ENCODE measurements around the gene FNDC3B.

The FNDC3B gene

GRCh38 chr3:172121981-172122380 is 82.6 kb downstream of the FNDC3B start:
- DNase-seq = no peak

DNA sequence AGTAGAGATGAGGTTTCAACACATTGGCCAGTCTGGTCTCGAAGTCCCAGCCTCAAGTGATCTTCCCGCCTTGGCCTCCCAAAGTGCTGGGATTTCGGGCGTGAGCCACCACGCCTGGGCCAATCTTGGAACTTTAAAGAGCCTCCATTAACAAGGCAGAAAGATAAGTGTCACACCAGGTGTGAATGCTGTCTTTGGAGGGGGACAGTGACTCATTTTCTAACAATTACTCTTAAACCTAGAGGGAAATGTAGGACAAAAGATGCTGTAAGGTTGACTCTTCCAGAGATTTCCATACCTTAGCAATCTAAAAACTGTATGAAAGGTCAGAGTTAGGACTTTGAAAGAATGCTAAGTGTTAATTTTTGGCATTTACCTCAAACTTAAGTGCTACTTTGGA is 84.9 kb downstream of the FNDC3B start:
- no peak for DNase-seq

GRCh38 chr3:172125053-172125452 is 85.7 kb downstream of the FNDC3B start:
- DNase-seq = no peak

DNA sequence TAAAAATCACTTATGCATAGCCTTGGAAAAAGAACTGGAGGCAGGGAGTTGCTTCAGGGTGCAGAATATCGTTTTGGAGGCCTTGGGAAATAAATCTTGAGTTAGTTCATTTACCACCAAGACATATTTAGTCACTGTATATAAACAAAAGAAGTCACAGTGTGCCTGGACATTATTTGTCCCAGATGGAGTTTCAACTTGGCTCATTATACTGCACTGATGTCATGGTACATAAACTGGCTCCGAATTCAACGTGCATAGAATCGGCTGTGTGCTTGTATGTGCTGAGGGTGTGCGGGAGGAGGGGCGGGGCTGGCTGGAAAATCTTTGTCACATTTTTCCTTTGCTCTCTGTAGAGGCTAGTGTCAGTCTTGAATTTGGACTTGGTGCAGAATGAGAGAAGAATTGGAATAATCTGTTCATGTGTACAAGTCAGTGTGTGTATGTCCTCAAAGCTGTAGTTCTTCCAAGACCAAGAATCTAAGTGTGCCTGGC is 86.6 kb downstream of the FNDC3B start:
- DNase-seq = no peak

- DNase-seq = no peak
Measured at GRCh38 chr3:172126741-172127140, 87.4 kb downstream of the FNDC3B start.

DNA sequence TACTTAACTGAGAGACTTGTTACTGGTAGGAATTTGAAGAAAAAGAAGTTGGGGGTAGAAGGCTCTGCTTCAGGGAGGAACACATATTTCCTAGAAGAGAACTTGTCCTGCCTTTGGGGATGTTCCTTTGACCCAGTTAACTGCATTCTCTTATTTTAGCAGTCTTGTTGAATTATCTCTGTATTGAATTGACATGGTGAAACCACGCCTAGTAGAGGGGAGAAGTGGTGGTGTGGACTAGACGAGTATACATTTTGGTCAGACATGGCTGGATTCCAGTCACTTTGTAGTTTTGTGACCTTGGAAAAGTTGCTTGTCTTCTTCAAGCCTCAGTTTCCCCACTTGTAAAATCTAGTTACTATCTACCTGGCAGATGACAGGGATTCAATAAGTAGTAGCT is 87.8 kb downstream of the FNDC3B start:
- no peak for DNase-seq

- no peak for DNase-seq
Measured at GRCh38 chr3:172127929-172128580, 88.7 kb downstream of the FNDC3B start.

DNA sequence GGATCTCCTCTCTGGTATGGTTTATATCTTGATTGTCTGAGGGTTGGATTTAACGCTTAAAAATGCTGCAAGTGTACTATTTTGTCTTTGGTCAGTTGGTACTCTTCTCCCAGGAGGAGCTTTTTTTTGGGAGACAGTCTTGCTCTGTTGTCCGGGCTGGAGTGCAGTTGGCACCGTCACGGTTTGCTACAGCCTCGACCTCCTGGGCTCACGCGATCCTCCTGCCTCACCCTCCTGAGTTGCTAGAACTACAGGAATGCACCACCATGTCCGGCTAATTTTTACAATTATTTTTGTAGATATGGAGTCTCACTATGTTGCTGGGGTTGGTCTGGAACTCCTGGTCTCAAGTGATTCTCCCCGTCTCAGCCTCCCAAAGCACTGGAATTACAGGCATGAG is 89.5 kb downstream of the FNDC3B start:
- no peak for DNase-seq

DNA sequence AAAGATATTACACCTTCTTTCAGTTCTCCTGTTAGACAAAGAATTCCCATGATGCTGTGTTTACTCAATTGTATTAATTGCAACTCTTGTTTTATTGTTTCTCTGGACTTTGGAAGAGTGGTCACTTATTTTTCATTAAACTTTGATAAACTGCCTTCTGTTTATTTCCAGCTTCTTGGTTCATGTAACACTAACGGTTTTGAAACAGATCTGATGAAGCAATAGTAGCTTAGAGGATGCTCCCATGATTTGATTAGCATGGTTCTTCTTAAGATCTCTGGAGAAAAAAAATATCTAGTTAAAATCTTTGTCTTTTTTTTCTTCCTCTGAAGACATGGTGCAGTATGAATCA is 90.1 kb downstream of the FNDC3B start:
- no peak for DNase-seq

DNA sequence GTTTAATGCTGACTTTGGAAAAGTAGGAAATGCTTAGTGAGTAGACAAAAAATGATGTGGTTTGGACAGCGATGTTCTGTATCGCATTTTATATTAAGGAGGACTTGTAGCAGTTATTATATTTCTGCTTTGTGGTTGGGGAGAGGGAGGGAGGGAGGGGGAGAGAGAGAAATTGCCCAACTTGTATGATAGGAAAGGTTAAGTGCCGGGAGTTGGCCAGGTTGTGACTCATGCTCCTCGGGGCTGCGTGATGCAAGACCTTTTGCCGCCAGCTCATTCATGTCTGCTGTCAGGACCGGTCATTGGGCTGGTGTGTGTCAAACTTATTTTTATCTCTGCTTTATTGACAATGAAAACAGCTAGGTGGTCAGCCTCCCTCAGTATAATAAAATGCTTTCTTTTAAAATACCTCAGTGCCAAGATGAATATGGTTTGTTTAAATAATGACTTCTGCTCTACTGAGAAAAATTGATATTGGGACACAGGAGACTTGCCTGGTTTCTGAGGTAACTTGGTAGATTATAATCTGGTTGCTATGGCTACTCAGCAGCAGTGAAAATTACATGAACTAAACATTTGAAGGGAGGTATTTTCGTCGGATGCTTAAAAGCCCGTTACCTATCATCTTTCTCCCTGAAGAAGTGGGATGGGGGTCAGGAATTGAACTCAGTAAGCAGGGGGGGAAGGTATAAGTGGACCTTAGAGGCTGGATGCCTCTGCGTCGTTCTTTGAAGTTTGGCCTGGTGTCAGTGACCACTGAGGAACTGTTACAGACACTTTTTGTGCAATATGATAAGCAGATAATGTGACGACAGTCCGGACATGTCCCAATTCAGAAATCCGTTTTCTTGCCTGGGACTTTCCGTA is 90.7 kb downstream of the FNDC3B start:
- no peak for DNase-seq

GRCh38 chr3:172130717-172131050 is 91.3 kb downstream of the FNDC3B start:
- no peak for DNase-seq

DNA sequence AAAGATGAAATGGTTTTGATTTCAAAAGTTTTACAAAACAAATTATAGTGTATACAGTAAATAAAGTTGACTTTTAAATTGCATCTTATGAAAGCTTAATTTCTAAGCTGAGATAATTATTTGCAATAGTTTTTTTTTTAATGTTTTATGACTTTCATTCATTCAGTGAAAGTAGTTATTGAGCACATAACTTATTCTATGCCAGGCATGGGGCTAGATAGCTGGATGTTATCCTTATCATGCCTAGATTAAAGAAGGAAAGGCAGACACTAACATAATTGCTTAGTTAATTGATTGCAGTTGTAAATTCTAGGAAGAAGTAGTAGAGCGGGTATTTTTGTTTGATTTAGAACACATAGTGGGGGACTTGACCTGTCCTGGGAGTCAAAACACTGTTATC is 92.4 kb downstream of the FNDC3B start:
- no peak for DNase-seq

- no peak for DNase-seq
Measured at GRCh38 chr3:172132159-172132586, 92.8 kb downstream of the FNDC3B start.

DNA sequence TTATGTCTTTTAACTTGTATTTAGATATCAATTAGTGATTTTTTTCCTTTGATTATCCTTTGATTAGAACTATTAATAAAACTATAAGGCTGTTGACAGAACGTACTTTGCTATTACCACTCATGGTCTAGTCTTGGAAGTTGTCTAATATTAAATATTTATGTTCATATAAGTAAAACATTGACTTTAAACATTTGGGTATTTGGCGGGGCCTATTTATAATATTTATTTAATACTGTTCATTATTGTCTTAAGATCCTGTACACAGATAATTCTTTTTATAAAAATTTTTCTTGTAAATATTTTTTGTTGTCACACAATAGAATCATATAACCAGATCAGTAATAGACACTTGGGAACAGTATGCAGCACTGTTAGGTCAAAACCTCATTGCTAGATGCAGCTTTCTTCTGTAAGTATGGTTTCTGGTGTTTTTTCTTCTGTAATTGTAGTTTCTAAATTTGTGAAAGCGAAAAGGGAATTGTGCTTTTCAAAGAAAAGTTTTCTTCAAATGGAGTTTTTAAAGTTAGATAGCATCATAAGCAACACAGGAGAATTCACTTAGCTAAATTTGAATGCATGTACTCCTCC is 93.4 kb downstream of the FNDC3B start:
- no peak for DNase-seq

GRCh38 chr3:172133838-172134237 is 94.5 kb downstream of the FNDC3B start:
- no peak for DNase-seq

- DNase-seq = no peak
Measured at GRCh38 chr3:172134352-172134751, 95.0 kb downstream of the FNDC3B start.

DNA sequence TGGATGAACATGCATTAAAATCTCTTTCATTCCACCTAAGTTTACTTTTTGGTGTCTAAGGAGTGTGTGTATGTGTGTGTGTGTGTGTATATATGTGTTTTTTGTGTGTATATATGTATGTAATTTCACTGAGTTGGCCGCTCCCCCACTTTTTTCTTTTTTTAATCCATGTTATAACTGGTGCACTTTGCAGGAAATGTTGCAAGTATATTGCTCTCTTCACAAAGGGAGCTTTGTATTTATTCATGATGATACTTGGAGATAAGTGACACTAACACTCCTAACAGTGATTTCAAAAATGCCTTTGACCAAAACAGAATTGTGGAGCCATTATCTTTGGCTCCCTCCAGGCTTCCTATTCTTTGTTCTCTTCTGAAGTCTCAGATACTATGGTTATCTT is 95.8 kb downstream of the FNDC3B start:
- no peak for DNase-seq

DNA sequence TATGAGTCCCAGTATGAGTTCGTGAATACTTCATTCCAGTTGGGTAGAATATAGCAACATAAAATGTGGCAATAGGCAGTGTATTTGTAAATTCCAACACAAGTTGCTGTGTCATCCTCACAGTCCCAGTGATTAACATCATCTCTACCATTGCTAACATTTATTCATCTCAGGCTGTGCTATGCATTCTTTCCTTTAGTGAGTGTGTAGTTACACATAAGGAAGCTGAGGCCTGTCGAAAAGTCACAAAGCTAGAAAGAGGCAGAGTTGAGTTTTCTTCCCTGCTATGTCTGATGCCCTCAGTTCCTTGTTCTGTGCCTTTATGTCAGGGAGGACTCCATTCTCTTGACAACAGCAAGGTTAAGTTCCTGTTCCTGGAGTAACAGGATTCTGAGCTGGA is 96.4 kb downstream of the FNDC3B start:
- no peak for DNase-seq

DNA sequence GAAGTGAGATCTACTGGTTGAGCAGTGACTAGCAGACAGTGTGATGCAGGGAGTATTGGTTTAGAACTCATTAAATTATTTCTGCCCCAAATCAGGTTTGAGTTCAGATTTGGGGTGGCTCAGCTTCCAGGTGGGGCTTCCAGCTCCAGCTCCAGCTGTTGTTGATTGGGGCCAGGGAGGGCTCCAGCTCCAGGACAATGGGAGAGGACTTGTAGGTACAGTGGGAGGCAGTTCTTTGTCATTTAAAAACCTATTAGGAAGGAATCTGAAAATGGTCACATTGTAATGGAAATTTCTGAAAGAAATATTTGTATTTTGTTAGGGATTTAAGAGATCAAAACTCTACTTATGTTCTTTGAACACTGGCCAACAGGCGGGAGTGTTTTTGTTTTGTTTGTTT is 97.0 kb downstream of the FNDC3B start:
- DNase-seq = no peak

GRCh38 chr3:172137287-172138192 is 98.2 kb downstream of the FNDC3B start:
- DNase-seq = no peak

GRCh38 chr3:172138193-172138537 is 98.8 kb downstream of the FNDC3B start:
- no peak for DNase-seq

DNA sequence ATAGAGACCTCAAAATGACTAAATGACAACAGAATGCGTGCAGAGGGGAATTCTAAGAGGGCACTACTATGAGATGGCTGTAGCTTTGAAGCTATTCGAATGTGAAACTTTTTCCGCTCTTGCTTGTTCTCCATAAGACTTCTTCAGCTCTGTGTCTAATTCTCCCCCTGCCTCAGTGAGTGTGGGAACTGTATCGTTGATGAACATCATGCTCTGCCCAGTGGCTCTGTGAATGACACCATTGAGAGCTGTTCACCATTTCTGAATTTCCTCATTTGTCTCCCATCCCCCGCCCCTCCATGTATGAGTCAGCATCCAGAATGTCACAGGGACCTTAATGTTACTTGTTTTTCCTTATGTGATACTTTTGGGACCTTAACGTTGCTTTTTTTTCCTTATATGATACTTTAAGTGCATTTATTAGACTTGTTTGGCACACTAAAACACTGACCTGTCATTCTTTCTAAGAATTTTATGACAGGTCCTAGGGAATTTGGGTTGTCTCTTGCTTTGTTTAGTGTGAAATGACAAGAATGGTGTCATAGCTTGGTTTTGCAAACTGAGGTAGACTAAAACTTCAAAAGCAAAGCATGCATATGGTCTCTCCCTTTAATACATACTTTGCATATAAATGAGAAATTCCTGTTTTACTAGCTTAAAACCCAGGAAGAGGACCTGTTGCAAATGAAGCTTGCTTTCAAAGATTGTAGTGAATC is 99.6 kb downstream of the FNDC3B start:
- no peak for DNase-seq
